ENCODE data around the gene ATP8B1.
"Not testable (repeated sequence)": the region's sequence is repeated elsewhere in the genome, so short reads cannot be mapped to it uniquely, and the experiment has no call there.

The ATP8B1 gene

GRCh38 chr18:57762686-57763085 is 40.4 kb downstream of the ATP8B1 start:
- DNase-seq = no peak

GRCh38 chr18:57759650-57760049 is 43.5 kb downstream of the ATP8B1 start:
- DNase-seq = no peak

GRCh38 chr18:57755473-57756067 is 47.5 kb downstream of the ATP8B1 start:
- DNase-seq = no peak

- no peak for DNase-seq
These were observed 48.4 kb downstream of the ATP8B1 start for GRCh38 chr18:57754577-57755338.

GRCh38 chr18:57753063-57753462 is 50.1 kb downstream of the ATP8B1 start:
- no peak for DNase-seq

- DNase-seq = no peak
These were observed 53.5 kb downstream of the ATP8B1 start for GRCh38 chr18:57749604-57749970.

GRCh38 chr18:57748770-57749603 is 54.1 kb downstream of the ATP8B1 start:
- DNase-seq = peak; percentile 87

- DNase-seq = no peak
These were observed 55.1 kb downstream of the ATP8B1 start for GRCh38 chr18:57747809-57748680.

GRCh38 chr18:57744211-57744694 is 58.9 kb downstream of the ATP8B1 start:
- peak; percentile 93 for DNase-seq

- DNase-seq = no peak
These were observed 60.1 kb downstream of the ATP8B1 start for GRCh38 chr18:57743008-57743407.

- no peak for DNase-seq
These were observed 61.8 kb downstream of the ATP8B1 start for GRCh38 chr18:57741273-57741672.

- no peak for DNase-seq
These were observed 65.0 kb downstream of the ATP8B1 start for GRCh38 chr18:57738078-57738477.

GRCh38 chr18:57737400-57738060 is 65.6 kb downstream of the ATP8B1 start:
- DNase-seq = no peak

GRCh38 chr18:57735042-57735441 is 68.1 kb downstream of the ATP8B1 start:
- not testable (repeated sequence) for DNase-seq

GRCh38 chr18:57733861-57734260 is 69.3 kb downstream of the ATP8B1 start:
- no peak for DNase-seq

- DNase-seq = no peak
These were observed 73.0 kb downstream of the ATP8B1 start for GRCh38 chr18:57730146-57730545.

GRCh38 chr18:57728941-57729511 is 74.1 kb downstream of the ATP8B1 start:
- DNase-seq = no peak

GRCh38 chr18:57727952-57728807 is 74.9 kb downstream of the ATP8B1 start:
- DNase-seq = no peak

GRCh38 chr18:57719211-57719935 is 83.7 kb downstream of the ATP8B1 start:
- DNase-seq = peak; percentile 49

- DNase-seq = no peak
These were observed 86.6 kb downstream of the ATP8B1 start for GRCh38 chr18:57716549-57716948.

Data from NCI-H748 treated with DMSO at 0.1 percent for 48 hours (cell line).